Endothelial cell of umbilical vein (primary cell): Measurements from ENCODE around the gene CES5A. TPM values are rescaled to one million over a fixed set of nuclear protein-coding genes. Genes with fewer than 3 reads are reported as not detected.

Source experiments
- BruUV-seq: library from RNA; stranded (reverse); fragments of 400-500 nt; replicated peaks from 2 replicates; lab custom pipeline; 2021; lab: Mats Ljungman, UMichigan
- CTCF ChIA-PET: fragments of 300-600, 350-600 bp; sonication (Branson Sonifier 250); formaldehyde crosslinking; loops from one replicate; lab custom pipeline; 2021; ENCODE audit warnings: antibody characterized with exemption, inconsistent platforms; lab: Charles Lee
- POLR2A ChIA-PET: fragments of 300-600, 350-600 bp; sonication (Branson Sonifier 250); formaldehyde crosslinking; loops from one replicate; lab custom pipeline; 2021; ENCODE audit warnings: antibody characterized with exemption, inconsistent platforms; lab: Charles Lee
- DNase-seq: peaks from one replicate; pipeline ENCODE4 v3.0.0-alpha.2; 2011; ENCODE audit warnings: low read depth, low spot score
- FAIRE-seq: peaks from 2 replicates; lab custom pipeline; 2011; peaks lifted over from hg19 to GRCh38; lab: Jason Lieb, UNC
- H2AFZ ChIP-seq: 2 replicates; pipeline ENCODE4 v1.6.0; 2012; ENCODE audit warnings: low read depth, low read length, control low read depth, inconsistent platforms
- H3K27ac ChIP-seq: 2 replicates; pipeline ENCODE4 v1.5.1; 2011; ENCODE audit warnings: low read depth, mild to moderate bottlenecking, control low read depth, low read length, moderate library complexity; ENCODE audit not compliant: insufficient read depth
- H3K27me3 ChIP-seq, 2 experiments: 2 replicates each; pipeline versions ENCODE4 v1.6.0 to v1.6.1; 2011; ENCODE audit warnings: low read length in 2 of 2, mixed read lengths in 1 of 2; ENCODE audit not compliant: control insufficient read depth in 2 of 2, insufficient read depth in 2 of 2
- H3K36me3 ChIP-seq, 2 experiments: 2 replicates in 1 of 2; 3 replicates in 1 of 2; pipeline ENCODE4 v1.5.1; 2011; ENCODE audit warnings: low read length in 2 of 2, mild to moderate bottlenecking in 1 of 2, moderate library complexity in 1 of 2; ENCODE audit not compliant: control insufficient read depth in 2 of 2, insufficient read depth in 2 of 2; ENCODE audit errors: extremely low read depth in 1 of 2
- H3K4me1 ChIP-seq: 3 replicates; pipeline ENCODE4 v1.5.1; 2011; ENCODE audit warnings: mild to moderate bottlenecking, low read length; ENCODE audit not compliant: control insufficient read depth, insufficient read depth; ENCODE audit errors: extremely low read depth
- H3K4me2 ChIP-seq: 2 replicates; pipeline ENCODE4 v1.6.1; 2011; ENCODE audit warnings: low read length, control low read depth, mixed read lengths; ENCODE audit not compliant: insufficient read depth
- H3K4me3 ChIP-seq, 3 experiments: fragments of 200-600 bp in 1 of 3; sonication (generic), shearing (Covaris generic) in 1 of 3; replicated peaks in 1 of 3; 2 replicates each; pipeline ENCODE4 v1.5.1; 2011 to 2016; ENCODE audit warnings: control low read depth in 3 of 3, low read length in 3 of 3, mild to moderate bottlenecking in 2 of 3, inconsistent platforms in 1 of 3, low read depth in 1 of 3, moderate library complexity in 1 of 3; ENCODE audit not compliant: insufficient read depth in 1 of 3
- H3K79me2 ChIP-seq: 2 replicates; pipeline ENCODE4 v1.6.0; 2012; ENCODE audit warnings: low read length, inconsistent platforms; ENCODE audit not compliant: control insufficient read depth, insufficient read depth
- H3K9ac ChIP-seq: replicated peaks from 2 replicates; pipeline ENCODE3; 2011; ENCODE audit warnings: low read length, control low read depth; ENCODE audit not compliant: insufficient read depth; ENCODE audit errors: extremely low read depth
- H3K9me1 ChIP-seq: replicated peaks from 3 replicates; pipeline ENCODE4 v1.6.0; 2011; ENCODE audit warnings: mild to moderate bottlenecking, low read length; ENCODE audit not compliant: control insufficient read depth, insufficient read depth; ENCODE audit errors: extremely low read depth
- H3K9me3 ChIP-seq: replicated peaks from 2 replicates; pipeline ENCODE4 v1.5.1; 2012; ENCODE audit warnings: low read length, inconsistent platforms; ENCODE audit not compliant: control insufficient read depth, insufficient read depth
- H4K20me1 ChIP-seq: replicated peaks from 2 replicates; pipeline ENCODE3; 2011; ENCODE audit warnings: mild to moderate bottlenecking, low read length; ENCODE audit not compliant: control insufficient read depth, insufficient read depth; ENCODE audit errors: extremely low read depth
- CTCF ChIP-seq, 2 donors: IDR thresholded peaks; 1 replicate in 1 of 2; 2 replicates in 1 of 2; pipeline ENCODE4 v1.5.1; 2011; ENCODE audit warnings: low read length in 2 of 2, mild to moderate bottlenecking in 2 of 2, moderate library complexity in 2 of 2, control low read depth in 1 of 2, inconsistent platforms in 1 of 2, low read depth in 1 of 2; ENCODE audit not compliant: insufficient read depth in 1 of 2; ENCODE audit errors: extremely low read depth in 1 of 2
- EZH2 ChIP-seq: IDR thresholded peaks from 2 replicates; pipeline ENCODE4 v1.6.1; 2012; ENCODE audit warnings: borderline replicate concordance, low read depth, mild to moderate bottlenecking, moderate library complexity, low read length, inconsistent platforms; ENCODE audit not compliant: severe bottlenecking
- FOS ChIP-seq: IDR thresholded peaks from 2 replicates; pipeline ENCODE4 v1.6.1; 2011; ENCODE audit warnings: mild to moderate bottlenecking, low read length, moderate library complexity, borderline replicate concordance; ENCODE audit not compliant: insufficient read depth
- GATA2 ChIP-seq: IDR thresholded peaks from 2 replicates; pipeline ENCODE4 v1.7.0; 2011; ENCODE audit warnings: low read depth, mild to moderate bottlenecking, moderate library complexity, mixed read lengths, low read length; ENCODE audit not compliant: insufficient read length, insufficient read depth
- JUN ChIP-seq: IDR thresholded peaks from 2 replicates; pipeline ENCODE4 v1.6.1; 2011; ENCODE audit warnings: borderline replicate concordance, low read depth; ENCODE audit not compliant: insufficient read length, insufficient read depth
- MAX ChIP-seq: IDR thresholded peaks from 2 replicates; pipeline ENCODE4 v1.6.1; 2011; ENCODE audit not compliant: insufficient read depth, insufficient read length
- MYC ChIP-seq: IDR thresholded peaks from one replicate; pipeline ENCODE4 v1.6.1; 2011; ENCODE audit warnings: mild to moderate bottlenecking, low read depth, low read length
- POLR2A ChIP-seq: IDR thresholded peaks from 2 replicates; pipeline ENCODE4 v1.6.1; 2012; ENCODE audit warnings: low read depth, mild to moderate bottlenecking, control low read depth, low read length
- POLR2AphosphoS5 ChIP-seq: IDR thresholded peaks from 2 replicates; pipeline ENCODE4 v1.6.1; 2012; ENCODE audit warnings: low read depth, mild to moderate bottlenecking, control low read depth, low read length, moderate library complexity; ENCODE audit not compliant: insufficient read depth
- dilution Hi-C: fragments of 300-500 bp; cut with MboI; formaldehyde crosslinking; loops from one replicate; pipeline ENCODE4 v1.15.0; 2019; ENCODE audit warnings: low sequenced_read_pairs; ENCODE audit not compliant: extremely low pct_ligation_motif_present
- intact Hi-C: fragments of 100-400 bp; cut with micrococcal nuclease; formaldehyde crosslinking; loops from one replicate; pipeline ENCODE4 v1.10.0; 2022
- polyA plus RNA-seq, 4 experiments: library from polyadenylated mRNA; depleted of rRNA in 3 of 4; stranded (reverse) in 3 of 4; unstranded in 1 of 4; fragments of >200 nt; gene quantifications; 2 replicates each; pipeline versions ENCODE4 v1.2.1 to v1.2.3, GENCODE V29; 2011 to 2012; ENCODE audit warnings: missing spikeins in 1 of 4
- total RNA-seq: library from RNA; stranded (reverse); gene quantifications from 2 replicates; pipeline ENCODE4 v1.2.3, GENCODE V29; 2021

Gene CES5A
- total and polyA plus RNA-seq, 2 donors (not counting 3 experiments of a cell fraction or from before 2014, with no cell fraction given) = not detected

- Histone ChIP-seq H4K20me1 (no peaks in the 10 kb centered on the region), H3K4me1 (no peaks in the 10 kb centered on the region), H3K4me2 (no peak overlapping the region), H2AFZ (no peak overlapping the region), H3K9ac (no peak overlapping the region), H3K27me3 (no peaks in the 10 kb centered on the region), H3K9me3 (no peaks in the 10 kb centered on the region), H3K9me1 (no peaks in the 10 kb centered on the region), H3K36me3 (no peaks in the 10 kb centered on the region), H3K27ac (no peak overlapping the region), H3K4me3 (no peak overlapping the region), H3K79me2 (no peaks in the 10 kb centered on the region)
- ChIA-PET CTCF (no interaction called here), POLR2A (no interaction called here)
- BruUV-seq = no TSS peak
- FAIRE-seq (no peak), DNase-seq (no peak)
- TF ChIP-seq JUN = no peak
- TF ChIP-seq FOS = no peak
- no peak for TF ChIP-seq CTCF (IDR thresholded peaks at IDR 0.05; ENCODE audit: extremely low read depth in 1 of 2, insufficient read depth in 1 of 2, low read depth in 1 of 2, low read length in 2 of 2)
- dilution Hi-C loops = no loop called here
- intact Hi-C loops = no loop called here
These were observed 63.4 kb downstream of the CES5A start for GRCh38 chr16:55811811-55812210.

- BruUV-seq = no TSS peak
- intact Hi-C loops = no loop called here
- no peak overlapping the region for H2AFZ ChIP-seq
- no peaks in the 10 kb centered on the region for H3K79me2 ChIP-seq
- ChIA-PET CTCF (no interaction called here), POLR2A (no interaction called here)
- H3K9me3 ChIP-seq = no peaks in the 10 kb centered on the region
- H3K4me1 ChIP-seq = no peaks in the 10 kb centered on the region
- no peaks in the 10 kb centered on the region for H3K36me3 ChIP-seq
- no peak overlapping the region for H3K4me2 ChIP-seq
- no peak overlapping the region for H3K27ac ChIP-seq
- no peaks in the 10 kb centered on the region for H3K27me3 ChIP-seq
- no peak for FAIRE-seq
- H3K9me1 ChIP-seq = no peaks in the 10 kb centered on the region
- no peaks in the 10 kb centered on the region for H4K20me1 ChIP-seq
- no peak for DNase-seq
- dilution Hi-C loops = no loop called here
- TF ChIP-seq FOS (no peak), POLR2AphosphoS5 (no peak), MYC (no peak), CTCF (IDR thresholded peaks at IDR 0.05; ENCODE audit: extremely low read depth in 1 of 2, insufficient read depth in 1 of 2, low read depth in 1 of 2, low read length in 2 of 2) (no peak), MAX (no peak), JUN (no peak), POLR2A (no peak), GATA2 (no peak), EZH2 (no peak)
- H3K9ac ChIP-seq = no peak overlapping the region
- no peak overlapping the region for H3K4me3 ChIP-seq
These were observed 64.7 kb downstream of the CES5A start for GRCh38 chr16:55810451-55810961.
